Upper lobe of left lung (tissue), 6 donors: Measurements from ENCODE around the gene GNAS. TPM values are rescaled to one million over a fixed set of nuclear protein-coding genes. Genes with fewer than 3 reads are reported as not detected.

Experiments
- ATAC-seq, 2 donors: fragments of 200-7000 bp; cut with Tn5 transposase; one replicate each; pipeline ENCODE4 v1.9.1; 2022; ENCODE audit warnings: mild to moderate bottlenecking in 2 of 2, moderate library complexity in 2 of 2; ENCODE audit not compliant: low FRiP score in 2 of 2
- DNase-seq, 2 donors: peaks; one replicate each; pipeline ENCODE4 v3.0.0-alpha.2; 2019 to 2020
- H3K27ac ChIP-seq, 4 donors: fragments of 200-600 bp; sonication (generic); one replicate each; pipeline ENCODE4 v1.5.1; 2016 to 2019
- H3K27me3 ChIP-seq, 4 donors: fragments of 200-600 bp; sonication (generic); one replicate each; pipeline ENCODE4 v1.5.1; 2017 to 2019
- H3K36me3 ChIP-seq, 4 donors: fragments of 200-600 bp; sonication (generic); one replicate each; pipeline ENCODE4 v1.5.1; 2016 to 2019
- H3K4me1 ChIP-seq, 4 donors: fragments of 200-600 bp; sonication (generic); one replicate each; pipeline ENCODE4 v1.5.1; 2018 to 2019
- H3K4me3 ChIP-seq, 4 donors: fragments of 200-600 bp; sonication (generic); one replicate each; pipeline ENCODE4 v1.5.1; 2017 to 2019; ENCODE audit warnings: mild to moderate bottlenecking in 2 of 4, moderate library complexity in 1 of 4
- H3K9me3 ChIP-seq, 4 donors: fragments of 200-600 bp; sonication (generic); one replicate each; pipeline ENCODE4 v1.5.1; 2018 to 2019
- CTCF ChIP-seq, 6 experiments: fragments of 450-650 bp in 4 of 6; fragments of 200-600 bp in 2 of 6; sonication (generic) in 2 of 6; IDR thresholded peaks; one replicate each; pipeline ENCODE4 v1.5.1; 2016 to 2019; ENCODE audit warnings: antibody characterized with exemption in 6 of 6
- EP300 ChIP-seq, 4 donors: sonication (generic); formaldehyde crosslinking; IDR thresholded peaks; one replicate each; pipeline ENCODE4 v1.5.1; 2017; ENCODE audit warnings: antibody characterized with exemption in 4 of 4, control low read depth in 2 of 4
- POLR2A ChIP-seq, 4 donors: fragments of 450-650 bp; IDR thresholded peaks; one replicate each; pipeline ENCODE4 v1.5.1; 2016 to 2017; ENCODE audit warnings: antibody characterized with exemption in 4 of 4, mild to moderate bottlenecking in 2 of 4
- POLR2AphosphoS5 ChIP-seq, 2 donors: sonication (generic); formaldehyde crosslinking; IDR thresholded peaks; one replicate each; pipeline ENCODE4 v1.5.1; 2017; ENCODE audit warnings: antibody characterized with exemption in 2 of 2
- WGBS, 2 donors: methylation state at CpG; one replicate each; pipeline ENCODE4 v1.1.5; 2017 to 2018; 5-methylcytosine and 5-hydroxymethylcytosine counted together
- total RNA-seq, 6 donors: library from RNA; depleted of rRNA in 4 of 6; stranded (reverse); fragments of >200 nt in 4 of 6; gene quantifications; one replicate each; pipeline versions ENCODE4 v1.1.0 to v1.2.1, GENCODE V29; 2016 to 2021
- donor health status: DM: no; HTN: no; CAD: no; lungs with moderate emphysema.
- donor health status: DM: no; HTN: yes; CAD: no; lungs with severe emphysema.

The GNAS gene
- total RNA-seq, 6 donors from 2014 or later: 520 to 910 (median 811) TPM

DNA sequence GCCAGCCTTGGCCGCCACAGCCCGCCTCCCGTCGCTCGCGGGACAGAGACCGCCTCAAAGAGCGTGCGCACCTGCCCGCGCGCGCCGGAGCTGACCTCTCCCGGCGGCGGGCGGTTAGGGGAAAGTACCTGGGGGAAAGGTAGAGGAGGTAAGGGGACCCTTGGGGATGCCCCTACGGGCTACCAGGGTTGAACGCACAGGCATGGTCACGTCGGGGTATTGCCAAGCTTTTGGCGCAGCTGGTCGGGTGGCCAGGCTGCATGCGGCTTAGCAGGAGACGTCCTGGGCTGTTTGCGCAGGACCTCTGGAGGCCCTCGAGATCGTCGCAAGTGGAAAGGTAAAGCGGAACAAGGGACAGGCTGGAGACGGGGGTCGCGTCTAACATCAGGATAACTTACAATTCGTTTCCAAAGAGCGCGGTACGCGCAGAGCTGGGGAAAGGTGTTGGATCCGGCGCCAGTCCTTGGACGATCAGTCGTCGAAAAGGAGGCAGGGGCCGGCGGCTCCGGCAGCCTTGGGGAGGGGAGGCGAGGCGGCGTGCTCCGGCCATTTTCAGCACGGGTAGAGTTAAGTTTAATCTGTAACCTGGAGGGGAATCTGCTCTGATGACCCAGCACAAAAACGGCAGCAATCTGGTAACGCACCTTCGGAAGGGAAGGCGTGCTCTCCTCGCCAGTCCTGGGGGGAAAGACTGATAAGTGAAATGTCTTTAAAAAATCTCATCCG lies 10.8 kb upstream of the GNAS start:
- H3K27ac ChIP-seq: no peak overlapping the region
- peaks cover 0 to 10% (median 4%) of the 10 kb centered on the region in 4 donors for H3K4me1 ChIP-seq
- WGBS, 2 donors: 59 to 62% methylated on average over 40 to 58 of the region's 58 CpGs
- DNase-seq: peak in 1 of 2 donors; percentile 65
- no peaks in the 10 kb centered on the region for H3K9me3 ChIP-seq
- no peak for ATAC-seq
- TF ChIP-seq EP300 (IDR thresholded peaks at IDR 0.05): no peak
- TF ChIP-seq CTCF (IDR thresholded peaks at IDR 0.05): no peak
- TF ChIP-seq POLR2A (IDR thresholded peaks at IDR 0.05): no peak
- no peak for TF ChIP-seq POLR2AphosphoS5 (IDR thresholded peaks at IDR 0.05)
- H3K27me3 ChIP-seq: peaks cover 0 to 14% (median 0%) of the 10 kb centered on the region in 4 donors
- no peaks in the 10 kb centered on the region for H3K36me3 ChIP-seq
- no peak overlapping the region for H3K4me3 ChIP-seq

GRCh38 chr20:58842276-58842675 lies 10.2 kb upstream of the GNAS start:
- Histone ChIP-seq H3K9me3 (no peaks in the 10 kb centered on the region), H3K4me3 (no peak overlapping the region), H3K27me3 (peaks cover 0 to 14% (median 0%) of the 10 kb centered on the region in 4 donors), H3K36me3 (no peaks in the 10 kb centered on the region), H3K27ac (no peak overlapping the region), H3K4me1 (peaks cover 0 to 10% (median 4%) of the 10 kb centered on the region in 4 donors)
- DNase-seq: no peak
- no peak for TF ChIP-seq CTCF (IDR thresholded peaks at IDR 0.05)
- TF ChIP-seq EP300 (IDR thresholded peaks at IDR 0.05): no peak
- TF ChIP-seq POLR2A (IDR thresholded peaks at IDR 0.05): no peak
- no peak for TF ChIP-seq POLR2AphosphoS5 (IDR thresholded peaks at IDR 0.05)
- ATAC-seq: no peak
- WGBS, 2 donors: 48 to 52% methylated on average over 20 of the region's 20 CpGs

DNA sequence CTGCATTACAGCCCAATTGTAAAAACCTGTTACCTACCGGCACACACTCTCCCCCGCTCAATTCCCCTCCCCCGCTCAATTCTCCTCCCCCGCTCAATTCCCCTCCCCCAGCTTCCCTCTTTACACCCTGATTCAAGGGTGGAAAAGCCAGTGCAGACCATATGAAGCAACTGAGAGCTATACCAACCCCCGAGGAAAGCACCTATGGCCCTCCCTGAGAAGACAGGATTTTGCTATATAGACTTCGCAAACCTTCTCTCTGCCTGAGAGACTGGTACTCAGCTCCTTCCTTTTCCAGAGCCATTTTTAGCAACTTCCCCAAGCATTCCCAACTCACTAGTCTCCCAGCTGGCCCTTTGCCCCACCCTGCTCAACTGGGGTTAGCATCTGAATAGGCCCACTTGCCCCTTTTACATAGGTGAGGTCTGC lies 9.4 kb upstream of the GNAS start:
- H3K36me3 ChIP-seq: no peaks in the 10 kb centered on the region
- TF ChIP-seq POLR2AphosphoS5 (IDR thresholded peaks at IDR 0.05): no peak
- no peak for TF ChIP-seq POLR2A (IDR thresholded peaks at IDR 0.05)
- TF ChIP-seq EP300 (IDR thresholded peaks at IDR 0.05): no peak
- TF ChIP-seq CTCF (IDR thresholded peaks at IDR 0.05): no peak
- no peak overlapping the region for H3K4me3 ChIP-seq
- ATAC-seq (no peak), DNase-seq (no peak)
- WGBS, 2 donors: 50 to 57% methylated on average over 6 of the region's 6 CpGs
- H3K27ac ChIP-seq: no peak overlapping the region
- no peaks in the 10 kb centered on the region for H3K9me3 ChIP-seq
- H3K27me3 ChIP-seq: peaks cover 0 to 14% (median 0%) of the 10 kb centered on the region in 4 donors
- peaks cover 0 to 10% (median 4%) of the 10 kb centered on the region in 4 donors for H3K4me1 ChIP-seq

- TF ChIP-seq POLR2AphosphoS5 (IDR thresholded peaks at IDR 0.05): no peak
- TF ChIP-seq POLR2A (IDR thresholded peaks at IDR 0.05): no peak
- TF ChIP-seq EP300 (IDR thresholded peaks at IDR 0.05): no peak
- TF ChIP-seq CTCF (IDR thresholded peaks at IDR 0.05): no peak
- DNase-seq: no peak
Measured at GRCh38 chr20:58845706-58846105, 6.8 kb upstream of the GNAS start.

More at GRCh38 chr20:58845706-58846105, 6.8 kb upstream of the GNAS start:
- 73 to 76% methylated on average over 3 of the region's 3 CpGs for WGBS, 2 donors
- no peaks in the 10 kb centered on the region for H3K9me3 ChIP-seq
- no peak overlapping the region for H3K4me3 ChIP-seq
- no peak for ATAC-seq
- H3K27me3 ChIP-seq: peaks cover 0 to 14% (median 0%) of the 10 kb centered on the region in 4 donors
- no peaks in the 10 kb centered on the region for H3K36me3 ChIP-seq
- H3K27ac ChIP-seq: no peak overlapping the region
- H3K4me1 ChIP-seq: peaks cover 0 to 5% (median 0%) of the 10 kb centered on the region in 4 donors
